DND-41 (cell line): ENCODE measurements around the gene CYYR1.

Experiments
- ATAC-seq: fragments of 200-7000 bp; cut with Tn5 transposase; 3 replicates; pipeline ENCODE4 v1.9.1; 2021; ENCODE audit warnings: low read depth; ENCODE audit not compliant: insufficient read depth
- DNase-seq: peaks from one replicate; pipeline ENCODE4 v3.0.0-alpha.2; 2020
- H2AFZ ChIP-seq: 2 replicates; pipeline ENCODE4 v1.6.0; 2012; ENCODE audit warnings: low read depth, low read length
- H3K27ac ChIP-seq: 2 replicates; pipeline ENCODE4 v1.5.1; 2012; ENCODE audit warnings: low read length, inconsistent platforms
- H3K27me3 ChIP-seq: fragments of 200-600 bp; sonication (generic); 2 replicates; pipeline ENCODE4 v1.6.0; 2012; ENCODE audit warnings: low read length, mild to moderate bottlenecking, inconsistent platforms; ENCODE audit not compliant: insufficient read depth, poor library complexity
- H3K36me3 ChIP-seq: 2 replicates; pipeline ENCODE4 v1.5.1; 2012; ENCODE audit warnings: low read length, inconsistent platforms; ENCODE audit not compliant: insufficient read depth
- H3K4me1 ChIP-seq: 2 replicates; pipeline ENCODE4 v1.5.1; 2012; ENCODE audit warnings: mild to moderate bottlenecking, low read length; ENCODE audit not compliant: insufficient read depth
- H3K4me2 ChIP-seq: 2 replicates; pipeline ENCODE4 v1.6.0; 2012; ENCODE audit warnings: mild to moderate bottlenecking, moderate library complexity, low read length, inconsistent platforms; ENCODE audit not compliant: insufficient read depth
- H3K4me3 ChIP-seq, 2 experiments: fragments of 200-600 bp in 1 of 2; shearing (Covaris generic) in 1 of 2; 2 replicates each; pipeline ENCODE4 v1.5.1; 2012 to 2016; ENCODE audit warnings: inconsistent platforms in 2 of 2, low read length in 2 of 2, mild to moderate bottlenecking in 2 of 2, low read depth in 1 of 2, moderate library complexity in 1 of 2
- H3K79me2 ChIP-seq: 2 replicates; pipeline ENCODE4 v1.6.0; 2012; ENCODE audit warnings: low read length, inconsistent platforms; ENCODE audit not compliant: insufficient read depth
- H3K9ac ChIP-seq: 2 replicates; pipeline ENCODE4 v1.6.0; 2012; ENCODE audit warnings: low read depth, mild to moderate bottlenecking, inconsistent platforms, low read length, moderate library complexity
- H3K9me3 ChIP-seq: 2 replicates; pipeline ENCODE4 v1.5.1; 2012; ENCODE audit warnings: low read length, moderate library complexity, mild to moderate bottlenecking, inconsistent platforms; ENCODE audit not compliant: insufficient read depth, severe bottlenecking
- H4K20me1 ChIP-seq: 2 replicates; pipeline ENCODE4 v1.6.0; 2012; ENCODE audit warnings: low read length; ENCODE audit not compliant: insufficient read depth
- EZH2 ChIP-seq: IDR thresholded peaks from 3 replicates; pipeline ENCODE4 v1.6.1; 2012; ENCODE audit warnings: borderline replicate concordance, low read depth, mild to moderate bottlenecking, moderate library complexity, low read length, inconsistent platforms; ENCODE audit not compliant: severe bottlenecking
- TF ChIP-seq, protein P1 (sequence below): IDR thresholded peaks from 2 replicates; pipeline ENCODE4 v1.5.1; 2012; ENCODE audit warnings: borderline replicate concordance, low read length, moderate library complexity, mild to moderate bottlenecking; ENCODE audit not compliant: poor library complexity, severe bottlenecking; ENCODE audit errors: extremely low read depth

The CYYR1 gene

DNA sequence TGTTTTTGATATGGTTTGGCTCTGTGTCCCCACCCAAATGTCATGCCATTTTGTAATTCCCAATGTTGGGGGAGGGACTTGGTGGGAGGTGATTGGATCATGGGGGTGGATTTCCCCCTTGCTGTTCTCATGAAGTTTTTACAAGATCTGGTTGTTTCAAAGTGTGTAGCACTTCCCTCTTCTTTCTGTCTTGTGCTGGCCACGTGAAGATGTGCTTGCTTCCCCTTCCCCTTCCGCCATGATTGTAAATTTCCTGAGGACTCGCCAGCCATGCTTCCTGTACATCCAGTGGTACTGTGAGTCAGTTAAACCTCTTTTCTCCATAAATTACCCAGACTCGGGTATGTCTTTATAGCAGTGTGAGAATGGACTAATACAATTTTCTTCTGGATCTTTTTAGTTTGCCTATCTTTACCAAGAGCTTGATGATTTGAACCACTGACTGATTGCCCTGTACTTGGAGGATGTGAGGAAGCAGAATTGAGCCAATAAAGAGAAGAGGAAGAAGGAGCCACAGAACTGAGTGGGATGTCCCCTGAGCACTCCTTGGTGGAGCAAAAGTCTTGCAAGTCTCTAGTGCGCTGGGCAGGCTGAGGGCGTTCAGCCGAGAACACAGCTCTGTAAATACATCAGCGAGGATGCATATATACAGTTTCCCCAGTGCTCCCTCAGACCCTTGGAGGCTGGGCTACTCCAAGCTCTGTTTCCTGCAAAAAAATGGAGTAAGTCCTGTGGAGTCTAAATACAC lies 102.6 kb downstream of the CYYR1 start:
- no peak for ATAC-seq
- no peak overlapping the region for H2AFZ ChIP-seq
- 0 out of 2 replicates have a peak, but pooled peaks cover 2% of the 10 kb centered on the region for H3K4me1 ChIP-seq
- no peaks in the 10 kb centered on the region for H3K27me3 ChIP-seq
- no peaks in the 10 kb centered on the region for H3K36me3 ChIP-seq
- no peak overlapping the region for H3K4me3 ChIP-seq
- no peak for DNase-seq
- H3K79me2 ChIP-seq: no peaks in the 10 kb centered on the region
- no peaks in the 10 kb centered on the region for H4K20me1 ChIP-seq
- no peak for TF ChIP-seq EZH2
- TF ChIP-seq, protein P1, sequence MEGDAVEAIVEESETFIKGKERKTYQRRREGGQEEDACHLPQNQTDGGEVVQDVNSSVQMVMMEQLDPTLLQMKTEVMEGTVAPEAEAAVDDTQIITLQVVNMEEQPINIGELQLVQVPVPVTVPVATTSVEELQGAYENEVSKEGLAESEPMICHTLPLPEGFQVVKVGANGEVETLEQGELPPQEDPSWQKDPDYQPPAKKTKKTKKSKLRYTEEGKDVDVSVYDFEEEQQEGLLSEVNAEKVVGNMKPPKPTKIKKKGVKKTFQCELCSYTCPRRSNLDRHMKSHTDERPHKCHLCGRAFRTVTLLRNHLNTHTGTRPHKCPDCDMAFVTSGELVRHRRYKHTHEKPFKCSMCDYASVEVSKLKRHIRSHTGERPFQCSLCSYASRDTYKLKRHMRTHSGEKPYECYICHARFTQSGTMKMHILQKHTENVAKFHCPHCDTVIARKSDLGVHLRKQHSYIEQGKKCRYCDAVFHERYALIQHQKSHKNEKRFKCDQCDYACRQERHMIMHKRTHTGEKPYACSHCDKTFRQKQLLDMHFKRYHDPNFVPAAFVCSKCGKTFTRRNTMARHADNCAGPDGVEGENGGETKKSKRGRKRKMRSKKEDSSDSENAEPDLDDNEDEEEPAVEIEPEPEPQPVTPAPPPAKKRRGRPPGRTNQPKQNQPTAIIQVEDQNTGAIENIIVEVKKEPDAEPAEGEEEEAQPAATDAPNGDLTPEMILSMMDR: no peak
- H3K4me2 ChIP-seq: no peak overlapping the region
- H3K27ac ChIP-seq: no peak overlapping the region
- H3K9ac ChIP-seq: no peak overlapping the region
- peaks cover 2% of the 10 kb centered on the region for H3K9me3 ChIP-seq

DNA sequence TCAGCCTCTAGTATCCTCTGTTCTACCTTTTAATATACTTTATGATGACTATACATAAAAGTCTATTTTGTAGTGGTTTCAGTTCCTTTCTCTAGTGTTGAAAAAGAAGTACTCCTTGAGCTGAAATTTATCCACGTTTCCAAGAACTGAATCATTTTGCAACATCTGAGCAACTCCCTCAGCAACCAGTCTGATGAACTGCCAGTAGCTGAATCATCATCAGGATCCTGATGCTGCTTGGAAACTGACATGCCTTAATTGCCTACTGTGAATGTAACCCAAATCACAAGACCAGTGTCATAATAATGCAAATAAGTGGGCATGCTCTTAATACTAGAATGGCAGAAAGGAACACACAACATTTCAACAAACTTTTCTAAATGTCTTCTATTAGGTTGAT lies 103.3 kb downstream of the CYYR1 start:
- no peak for TF ChIP-seq EZH2
- TF ChIP-seq, protein P1: no peak
- Histone ChIP-seq H3K27me3 (no peaks in the 10 kb centered on the region), H3K27ac (no peak overlapping the region), H4K20me1 (no peaks in the 10 kb centered on the region), H3K36me3 (no peaks in the 10 kb centered on the region), H3K4me1 (0 out of 2 replicates have a peak, but pooled peaks cover 2% of the 10 kb centered on the region), H3K9ac (no peak overlapping the region), H3K4me2 (no peak overlapping the region), H3K79me2 (no peaks in the 10 kb centered on the region), H2AFZ (no peak overlapping the region), H3K9me3 (no peaks in the 10 kb centered on the region), H3K4me3 (no peak overlapping the region)
- DNase-seq (no peak), ATAC-seq (no peak)

DNA sequence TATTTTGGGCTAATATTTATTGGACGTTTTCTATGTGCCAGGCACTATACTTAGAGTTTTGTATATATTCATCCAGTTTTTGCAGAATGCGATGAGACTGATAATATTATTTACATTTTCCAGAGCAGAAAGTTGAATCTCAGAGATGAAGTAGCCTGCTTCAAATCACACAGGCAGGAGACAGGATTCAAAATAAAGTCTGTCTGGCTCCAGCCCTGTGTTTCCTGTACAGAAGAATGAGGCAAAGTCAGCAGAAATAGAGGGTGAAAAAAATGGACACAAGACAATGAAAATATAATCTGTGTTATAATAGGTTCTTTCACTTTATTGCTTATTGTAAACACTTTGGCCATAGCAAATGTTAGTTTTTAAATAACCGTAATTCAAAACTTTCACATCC lies 107.2 kb downstream of the CYYR1 start:
- Histone ChIP-seq H3K9me3 (no peaks in the 10 kb centered on the region), H3K4me3 (no peak overlapping the region), H3K4me2 (no peak overlapping the region), H4K20me1 (no peaks in the 10 kb centered on the region), H3K27ac (no peak overlapping the region), H3K4me1 (no peaks in the 10 kb centered on the region), H3K36me3 (no peaks in the 10 kb centered on the region), H2AFZ (no peak overlapping the region), H3K79me2 (no peaks in the 10 kb centered on the region), H3K27me3 (no peaks in the 10 kb centered on the region), H3K9ac (no peak overlapping the region)
- no peak for ATAC-seq
- no peak for DNase-seq
- TF ChIP-seq, protein P1: no peak

DNA sequence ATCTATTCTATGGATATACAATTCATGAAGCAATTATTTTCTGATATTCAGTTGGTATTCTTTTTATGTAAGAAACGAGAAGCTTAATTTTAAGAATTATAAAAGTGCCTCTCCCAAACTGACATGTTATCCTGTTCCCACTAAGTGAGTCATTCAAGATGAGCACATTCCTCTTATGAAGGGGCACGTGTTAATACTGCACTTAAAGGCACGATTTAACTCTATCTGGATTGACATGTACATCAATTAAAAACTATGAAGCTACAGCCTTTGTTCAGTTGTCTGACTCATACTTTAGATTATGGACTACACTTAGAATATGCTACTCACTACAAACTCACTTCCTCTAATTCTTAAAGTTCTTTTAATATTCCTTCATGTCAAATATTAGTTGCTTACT lies 111.6 kb downstream of the CYYR1 start:
- Histone ChIP-seq H3K27ac (no peak overlapping the region), H4K20me1 (no peaks in the 10 kb centered on the region), H2AFZ (no peak overlapping the region), H3K36me3 (no peaks in the 10 kb centered on the region), H3K79me2 (no peaks in the 10 kb centered on the region), H3K27me3 (no peaks in the 10 kb centered on the region), H3K4me2 (no peak overlapping the region), H3K9me3 (no peaks in the 10 kb centered on the region), H3K4me3 (no peak overlapping the region), H3K4me1 (no peaks in the 10 kb centered on the region), H3K9ac (no peak overlapping the region)
- TF ChIP-seq, protein P1: no peak
- no peak for TF ChIP-seq EZH2
- ATAC-seq: no peak
- no peak for DNase-seq
